Esophagus muscularis mucosa (tissue), 4 donors: ENCODE measurements around the gene WWOX.

ENCODE experiments used
- CTCF ChIP-seq, 3 experiments: fragments of 200-600 bp in 2 of 3; fragments of 450-650 bp in 1 of 3; sonication (generic) in 2 of 3; IDR thresholded peaks; one replicate each; pipeline ENCODE4 v1.5.1; 2017 to 2019; ENCODE audit warnings: antibody characterized with exemption in 3 of 3, mild to moderate bottlenecking in 2 of 3, moderate library complexity in 1 of 3
- EP300 ChIP-seq: sonication (generic); formaldehyde crosslinking; IDR thresholded peaks from one replicate; pipeline ENCODE4 v1.6.1; 2017; ENCODE audit warnings: antibody characterized with exemption
- POLR2A ChIP-seq: fragments of 450-650 bp; IDR thresholded peaks from one replicate; pipeline ENCODE4 v1.6.1; 2017; ENCODE audit warnings: antibody characterized with exemption, moderate library complexity, mild to moderate bottlenecking, low read depth

GRCh38 chr16:78416400-78416799 is 316.9 kb downstream of the WWOX start:
- TF ChIP-seq CTCF (IDR thresholded peaks at IDR 0.05) (no peak), EP300 (no peak), POLR2A (no peak)
